Raji (cell line): Measurements from ENCODE around the gene SLC27A5.
A peak's percentile ranks its signal among the peaks of the same experiment; 100 is the strongest.

ENCODE experiments used
- POLR2A ChIP-seq: IDR thresholded peaks from 2 replicates; pipeline ENCODE4 v1.6.1; 2011; ENCODE audit warnings: low read depth, low read length, control low read depth; ENCODE audit not compliant: insufficient read depth

Gene SLC27A5

DNA sequence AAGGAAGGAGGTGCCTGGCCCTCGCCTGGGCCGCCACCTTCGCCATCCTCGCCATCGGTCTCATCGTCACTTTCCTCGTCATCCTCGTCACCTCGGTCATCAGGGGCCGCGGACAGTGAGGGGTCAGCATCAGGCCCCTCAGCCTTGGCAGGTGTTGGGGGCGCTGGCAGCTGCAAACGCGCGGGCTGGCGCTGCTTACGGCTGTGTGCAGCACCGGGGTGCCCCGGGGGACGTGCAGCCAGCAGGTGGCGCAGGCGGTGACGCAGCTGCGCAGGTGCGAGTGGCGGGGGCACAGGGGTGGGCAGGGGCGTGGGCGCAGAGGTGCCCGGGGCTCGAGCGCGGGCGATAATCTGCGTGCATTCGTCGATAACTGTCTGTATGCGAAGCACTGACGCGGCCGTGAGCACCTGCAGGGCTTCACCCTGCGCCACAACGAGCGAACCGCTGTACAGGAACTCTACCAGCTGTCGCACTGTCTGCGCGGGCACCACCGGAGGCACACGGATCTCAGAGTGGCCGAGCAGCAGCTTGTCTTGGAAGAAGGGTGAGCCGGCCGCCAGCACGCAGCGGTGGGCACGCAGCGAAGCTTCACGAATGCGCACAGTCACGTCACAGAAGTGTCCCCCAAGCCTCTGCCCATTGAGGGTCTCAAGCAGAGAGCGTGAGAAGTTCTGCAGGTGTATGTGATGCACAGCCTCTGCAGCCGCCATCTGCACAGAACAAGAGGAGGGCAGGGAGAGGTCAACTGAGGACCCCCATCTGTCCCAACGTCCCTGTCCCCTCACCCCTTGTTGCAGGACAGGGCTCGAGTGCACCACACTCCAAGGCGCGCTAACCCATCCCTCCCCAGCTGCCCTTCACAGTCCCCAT, 5.4 kb upstream of the SLC27A5 start:
- peak; percentile 28; the same call in 1 of the 2 replicates for TF ChIP-seq POLR2A

- TF ChIP-seq POLR2A = no peak
Measured at GRCh38 chr19:58516246-58516836, 4.5 kb upstream of the SLC27A5 start.

- TF ChIP-seq POLR2A = no peak
Measured at GRCh38 chr19:58515259-58515658, 3.5 kb upstream of the SLC27A5 start.

- TF ChIP-seq POLR2A = no peak
Measured at GRCh38 chr19:58514564-58515022, 2.8 kb upstream of the SLC27A5 start.

DNA sequence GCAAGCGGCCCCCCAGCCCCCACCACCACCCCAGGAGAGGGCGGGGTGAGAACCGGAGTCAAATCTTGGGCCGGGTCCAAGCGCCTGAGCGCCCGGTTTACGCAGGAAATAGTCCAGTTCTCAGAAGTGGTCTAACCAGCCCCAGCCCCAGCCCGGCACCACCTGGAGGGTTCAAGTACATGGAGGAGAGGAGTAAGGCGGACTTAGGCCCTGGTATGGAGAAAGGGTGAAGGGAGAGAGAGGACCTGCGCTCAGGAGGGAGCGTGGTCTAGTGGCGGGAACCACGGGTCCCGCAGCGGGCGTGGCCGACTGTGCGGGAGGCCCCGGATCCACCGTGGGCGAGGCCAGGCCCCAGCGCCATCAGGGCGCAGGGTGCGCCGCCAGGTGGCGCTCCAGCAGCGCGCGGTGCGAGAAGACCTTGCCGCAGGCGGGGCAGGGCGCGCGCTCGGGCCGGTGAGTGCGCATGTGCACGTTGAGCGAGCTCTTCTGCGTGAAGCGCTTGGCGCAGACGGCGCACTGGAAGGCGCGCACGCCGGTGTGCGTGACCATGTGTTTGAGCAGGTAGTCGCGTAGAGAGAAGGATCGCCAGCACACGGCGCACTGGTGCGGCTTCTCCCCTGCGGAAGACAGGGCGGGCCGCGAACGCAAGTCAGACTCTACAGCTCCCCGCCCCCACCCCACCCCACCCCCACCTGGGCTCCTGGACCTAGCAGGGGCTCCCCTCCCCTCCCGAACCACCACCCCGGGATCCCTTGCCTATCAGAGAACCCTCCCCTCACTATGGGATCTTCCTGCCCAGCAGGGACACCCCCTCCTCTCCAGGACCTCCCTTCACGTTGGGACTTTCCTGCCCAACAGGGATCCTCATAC, 2.1 kb upstream of the SLC27A5 start:
- peak; percentile 99 for TF ChIP-seq POLR2A

DNA sequence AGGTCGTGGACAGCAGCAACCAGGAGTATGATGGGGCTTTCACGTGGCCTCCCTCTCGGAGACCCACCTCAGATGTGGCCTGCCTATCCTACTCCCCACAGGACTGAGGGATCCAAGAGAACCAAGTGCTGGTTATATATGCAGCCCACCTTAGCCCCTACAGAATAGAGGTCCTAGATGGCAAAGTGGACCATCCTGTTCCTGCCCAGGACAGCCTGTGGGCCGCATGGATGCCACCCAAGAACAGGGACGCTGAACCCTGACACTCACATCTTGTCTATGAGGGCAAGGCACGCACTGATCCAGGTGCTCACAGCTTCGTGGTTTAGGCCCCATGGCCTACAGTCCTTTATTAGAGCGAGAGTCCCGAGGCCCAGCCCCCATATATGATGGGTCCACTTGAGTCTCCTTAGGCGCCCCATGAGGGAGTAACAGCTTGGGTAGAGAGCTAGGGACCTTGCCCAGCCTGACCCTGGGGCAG, 1.5 kb upstream of the SLC27A5 start:
- TF ChIP-seq POLR2A = no peak

DNA sequence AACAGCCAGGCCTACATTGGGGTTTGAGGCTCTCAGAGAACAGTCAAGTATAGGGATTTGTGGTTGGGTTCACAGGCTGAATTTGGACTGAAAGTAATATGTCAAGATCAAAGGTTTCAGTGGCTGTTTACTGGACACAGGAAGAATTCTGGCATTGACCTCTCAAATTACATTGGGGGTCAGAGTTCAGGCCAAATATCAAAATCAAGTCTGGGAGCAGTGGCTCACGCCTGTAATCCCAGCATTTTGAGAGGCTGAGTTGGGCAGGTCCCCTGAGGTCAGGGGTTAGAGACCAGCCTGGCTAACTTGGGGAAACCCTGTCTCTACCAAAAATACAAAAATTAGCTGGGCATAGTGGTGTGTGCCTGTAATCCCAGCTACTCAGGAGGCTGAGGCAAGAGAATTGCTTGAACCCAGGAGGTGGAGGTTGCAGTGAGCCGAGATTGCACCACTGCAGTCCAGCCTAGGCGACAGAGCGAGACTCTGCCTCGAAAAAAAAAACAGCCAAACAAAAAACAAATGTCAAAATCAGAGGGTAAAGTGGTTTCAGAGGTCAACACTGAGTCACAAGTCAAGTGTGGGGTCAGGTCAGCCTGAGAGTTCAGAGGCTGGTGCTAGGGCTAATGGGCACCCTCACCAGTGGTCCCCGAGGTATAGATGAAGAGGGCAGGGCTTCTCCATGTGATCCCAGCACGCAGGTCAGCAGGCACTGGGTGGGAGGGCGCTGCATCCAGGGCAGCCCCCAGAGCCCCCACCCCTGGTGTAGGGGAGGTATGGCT, 1.5 kb downstream of the SLC27A5 start:
- no peak for TF ChIP-seq POLR2A

GRCh38 chr19:58509731-58510083, 2.1 kb downstream of the SLC27A5 start:
- no peak for TF ChIP-seq POLR2A

DNA sequence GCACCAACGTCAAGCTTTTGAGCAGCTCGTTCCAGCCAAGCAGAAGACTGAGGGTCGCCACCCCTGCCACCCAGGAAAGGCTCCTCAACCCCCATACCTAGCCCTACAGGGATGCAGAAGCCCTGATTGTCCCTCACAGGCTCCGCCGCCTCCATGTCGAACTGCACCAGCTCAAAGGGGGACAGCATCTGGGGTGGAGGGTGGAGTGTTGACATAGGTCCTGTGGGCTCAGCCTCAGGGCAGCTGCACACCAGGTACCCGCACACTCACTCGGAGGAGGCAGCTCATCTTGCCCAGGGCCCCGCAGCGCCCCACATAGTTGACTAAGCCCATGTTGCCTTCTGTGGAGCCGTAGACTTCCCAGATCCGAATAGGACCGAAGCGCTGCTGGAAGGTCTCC, 11.6 kb downstream of the SLC27A5 start:
- no peak for TF ChIP-seq POLR2A

- peak; percentile 94 for TF ChIP-seq POLR2A
Measured at GRCh38 chr19:58499021-58499927, 12.5 kb downstream of the SLC27A5 start.

DNA sequence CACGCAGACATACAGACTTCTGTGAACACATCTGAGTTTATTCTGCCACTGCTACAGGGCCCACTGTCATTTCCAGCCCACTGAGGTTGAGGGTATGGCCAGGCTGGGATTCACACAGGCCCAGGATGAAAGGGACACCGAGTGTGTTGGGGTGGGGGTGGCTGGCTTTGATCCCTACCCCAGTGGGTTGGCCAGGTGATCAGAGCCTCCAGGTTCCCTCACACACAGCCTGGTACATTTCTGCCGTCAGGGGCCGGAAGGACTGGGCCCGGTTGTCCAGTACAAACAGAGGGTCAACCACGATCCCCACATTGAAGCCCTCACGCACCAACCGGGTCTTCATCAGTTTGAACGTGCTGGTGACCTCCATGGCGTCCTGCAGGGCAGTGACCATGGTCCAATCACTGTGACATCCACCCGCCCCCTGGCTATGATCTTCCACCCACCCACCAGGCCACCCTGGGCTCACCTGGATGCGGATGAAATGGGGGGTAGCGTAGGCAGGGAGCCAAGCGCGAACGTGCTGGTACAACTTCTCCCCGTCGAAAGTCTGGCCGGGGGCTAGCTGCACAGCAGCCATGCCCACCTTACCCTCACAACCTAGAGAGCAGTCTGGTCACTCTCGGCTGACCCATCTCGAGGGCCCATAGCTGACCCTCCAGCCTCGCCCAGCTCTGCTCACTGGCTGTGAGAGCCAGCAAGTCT, 13.3 kb downstream of the SLC27A5 start:
- TF ChIP-seq POLR2A = no peak

- no peak for TF ChIP-seq POLR2A
Measured at GRCh38 chr19:58497634-58498170, 14.1 kb downstream of the SLC27A5 start.

DNA sequence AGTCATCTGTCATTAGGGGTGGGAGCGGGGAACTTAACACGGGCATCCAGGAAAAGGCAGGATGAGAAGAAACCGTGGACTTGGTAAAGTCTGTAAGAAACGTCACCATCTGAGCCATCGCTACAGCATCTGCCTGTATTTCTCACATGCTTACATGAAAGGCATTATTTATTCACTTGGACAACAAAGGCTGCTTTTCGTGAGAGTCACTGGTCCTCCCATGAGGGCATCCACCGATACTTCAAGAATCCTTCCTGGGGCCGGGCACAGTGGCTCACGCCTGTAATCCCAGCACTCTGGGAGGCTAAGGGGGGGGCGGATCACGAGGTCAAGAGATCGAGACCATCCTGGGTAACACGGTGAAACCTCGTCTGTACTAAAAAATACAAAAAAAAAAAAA, 19.5 kb downstream of the SLC27A5 start:
- TF ChIP-seq POLR2A = no peak
